Left renal pelvis (tissue), 4 donors: ENCODE data around the gene ALK. TPM values are rescaled to one million over a fixed set of nuclear protein-coding genes. Genes with fewer than 3 reads are reported as not detected.

Source experiments
- DNase-seq, 4 donors: peaks; one replicate each; pipeline ENCODE4 v3.0.0-alpha.2; 2013; ENCODE audit warnings: low read depth in 4 of 4, low spot score in 3 of 4
- polyA plus RNA-seq, 4 donors: library from polyadenylated mRNA; unstranded; fragments of 120-200 nt; gene quantifications; one replicate each; pipeline ENCODE4 v1.2.1, GENCODE V29; 2013; ENCODE audit not compliant: insufficient read length in 4 of 4

The ALK gene
- polyA plus RNA-seq, 4 donors: 0.30 to 1.4 (median 0.54) TPM

DNA sequence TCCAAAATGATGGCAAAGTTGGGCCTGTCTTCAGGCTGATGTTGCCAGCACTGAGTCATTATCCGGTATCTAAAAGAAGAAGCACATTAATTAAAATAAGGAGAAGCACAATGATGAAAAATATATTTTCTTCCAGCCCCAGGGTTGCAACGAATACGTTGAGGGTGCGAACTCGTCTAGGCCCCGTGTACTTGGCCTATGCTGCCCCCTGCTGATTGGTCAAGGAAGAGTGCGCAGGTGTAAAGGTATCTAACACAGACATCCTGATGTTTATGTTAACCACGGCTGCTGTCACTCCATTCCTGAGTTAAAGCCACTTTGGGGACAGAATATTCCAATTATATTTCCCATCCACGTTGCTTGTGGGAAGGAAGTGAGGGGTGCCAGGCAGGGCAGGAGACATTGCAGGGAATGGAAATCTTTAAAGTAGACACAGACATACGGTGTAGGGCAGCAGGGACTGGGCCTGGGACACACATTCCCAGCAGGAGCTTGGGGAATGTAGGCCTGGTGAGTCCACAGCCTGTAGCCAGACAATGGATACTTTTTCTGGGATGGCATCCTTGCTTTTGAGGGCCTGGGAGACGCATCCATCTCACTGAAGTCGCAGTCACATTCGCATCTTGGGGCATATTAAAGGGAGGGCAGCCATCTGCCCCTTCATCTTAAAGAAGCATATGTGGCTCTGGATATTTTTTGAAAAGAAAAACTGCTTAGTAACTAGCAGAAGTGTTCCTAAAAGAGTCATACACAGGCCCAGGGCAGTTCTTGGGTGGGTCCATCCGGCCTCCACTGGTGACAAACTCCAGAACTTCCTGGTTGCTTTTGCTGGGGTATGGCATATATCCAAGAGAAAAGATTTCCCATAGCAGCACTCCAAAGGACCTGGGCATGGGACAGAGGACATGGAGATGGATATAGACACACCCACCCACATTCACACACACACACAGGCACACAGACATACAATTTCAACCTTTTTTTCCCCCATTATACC, 724.3 kb downstream of the ALK start:
- DNase-seq: peak; percentile 29 to 59 (median 44)

DNA sequence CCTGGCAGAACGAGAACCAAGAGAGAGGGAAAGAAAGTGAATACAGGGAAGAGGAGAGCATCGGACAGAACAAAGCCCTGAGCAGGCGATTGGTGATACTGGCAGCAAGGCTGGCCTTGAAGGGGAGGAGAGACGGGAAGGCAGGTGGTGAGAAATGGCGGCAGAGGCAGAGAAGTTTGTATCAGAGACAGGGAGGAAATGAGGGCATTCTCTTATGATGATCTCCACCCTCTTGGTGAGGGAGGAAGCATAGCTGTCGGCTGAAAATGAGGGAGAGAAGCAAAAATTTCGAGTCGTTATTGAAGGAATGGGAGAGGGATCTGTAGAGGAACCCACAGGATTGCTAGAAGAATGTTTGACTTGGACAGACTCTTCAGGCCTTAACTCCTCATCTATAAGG, 725.6 kb downstream of the ALK start:
- DNase-seq: no peak

DNA sequence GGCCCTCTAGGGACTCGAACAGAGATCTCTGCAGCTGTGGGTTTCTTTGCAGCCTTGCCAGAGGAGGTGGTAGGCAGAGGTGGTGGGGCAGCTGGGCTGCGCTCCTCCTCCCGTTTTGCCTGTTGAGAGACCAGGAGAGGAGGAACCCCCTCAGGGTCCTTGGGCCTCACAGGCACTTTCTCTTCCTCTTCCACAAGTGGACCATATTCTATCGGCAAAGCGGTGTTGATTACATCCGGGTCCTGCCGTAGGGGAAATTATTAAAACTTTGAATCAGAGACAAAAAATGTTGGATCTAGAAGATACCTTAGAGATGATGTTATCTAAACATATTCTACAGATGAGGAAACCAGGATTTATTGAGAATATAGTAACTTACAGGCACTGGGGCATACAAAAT, 727.7 kb downstream of the ALK start:
- no peak for DNase-seq

DNA sequence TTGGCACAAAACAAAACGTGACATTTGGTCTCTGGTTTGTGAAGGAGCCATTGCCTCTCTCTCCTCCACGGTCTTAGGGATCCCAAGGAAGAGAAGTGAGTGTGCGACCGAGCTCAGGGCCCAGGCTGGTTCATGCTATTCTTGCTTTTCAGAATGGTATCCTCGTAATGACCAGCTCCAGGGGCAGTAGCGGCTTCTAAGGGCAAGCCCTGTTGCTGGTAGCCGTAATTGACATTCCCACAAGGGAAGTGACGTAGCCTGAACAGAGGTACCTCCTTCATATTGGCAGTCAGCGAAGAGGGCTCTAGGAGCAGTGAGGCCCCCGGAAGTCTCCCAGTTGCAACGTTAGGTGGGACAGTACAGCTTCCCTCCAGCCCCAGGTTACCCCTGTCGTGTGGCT, 728.3 kb downstream of the ALK start:
- DNase-seq: no peak

DNA sequence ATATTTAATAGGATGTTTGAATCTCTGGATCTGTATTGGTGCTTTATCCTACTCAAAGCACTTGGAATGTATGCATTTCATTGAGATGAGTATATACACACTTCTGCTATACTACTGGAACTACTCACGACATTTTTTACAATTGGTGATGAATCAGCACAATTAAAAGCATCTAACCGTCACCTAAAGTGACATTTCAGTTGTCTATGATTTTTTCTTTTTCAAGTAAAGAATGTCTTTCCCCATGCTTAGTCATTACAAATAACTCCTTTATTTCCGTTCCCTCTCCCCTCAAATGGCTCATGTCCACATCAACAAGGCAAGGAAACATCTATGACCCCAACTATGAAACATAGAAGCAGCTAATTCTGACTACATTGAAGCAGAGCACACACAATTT, 728.9 kb downstream of the ALK start:
- DNase-seq: no peak

DNA sequence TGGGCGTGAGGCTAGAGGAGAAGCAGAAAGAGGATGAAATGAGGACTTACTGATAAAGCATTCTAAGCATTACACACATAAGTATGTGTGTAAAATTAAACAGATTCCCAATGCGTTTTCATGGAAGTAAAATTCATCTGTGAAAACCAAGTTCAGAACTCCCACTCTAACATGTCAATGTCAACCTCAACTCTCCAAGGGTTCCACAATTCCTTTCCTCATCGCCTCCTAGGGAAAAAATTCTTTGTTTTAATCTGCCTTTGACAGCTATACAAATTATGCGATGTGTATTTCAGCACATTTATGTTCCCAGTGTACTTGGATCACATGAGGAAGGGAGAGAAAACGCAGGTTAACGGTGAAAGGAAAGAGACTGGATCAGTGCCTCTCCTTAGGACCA, 729.6 kb downstream of the ALK start:
- DNase-seq: no peak

DNA sequence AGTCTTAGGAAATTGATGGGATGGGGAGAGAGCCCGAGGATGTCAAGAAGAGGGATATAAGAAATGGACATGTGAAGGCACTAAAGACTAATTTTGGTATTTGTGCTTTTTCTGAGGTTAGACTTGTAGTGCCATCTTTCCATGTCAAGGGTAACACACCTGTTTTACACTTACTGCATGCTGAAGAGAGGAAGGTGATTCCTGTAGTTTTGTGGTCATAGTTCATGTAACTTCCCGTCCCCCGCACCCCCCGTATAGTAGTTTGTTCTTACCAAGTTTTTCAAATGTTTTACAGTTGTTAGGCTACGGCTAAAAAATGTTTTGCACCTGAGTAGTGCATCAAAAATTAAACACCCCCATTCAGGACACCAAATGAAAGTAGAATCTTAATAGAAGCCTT, 732.3 kb downstream of the ALK start:
- DNase-seq: no peak

DNA sequence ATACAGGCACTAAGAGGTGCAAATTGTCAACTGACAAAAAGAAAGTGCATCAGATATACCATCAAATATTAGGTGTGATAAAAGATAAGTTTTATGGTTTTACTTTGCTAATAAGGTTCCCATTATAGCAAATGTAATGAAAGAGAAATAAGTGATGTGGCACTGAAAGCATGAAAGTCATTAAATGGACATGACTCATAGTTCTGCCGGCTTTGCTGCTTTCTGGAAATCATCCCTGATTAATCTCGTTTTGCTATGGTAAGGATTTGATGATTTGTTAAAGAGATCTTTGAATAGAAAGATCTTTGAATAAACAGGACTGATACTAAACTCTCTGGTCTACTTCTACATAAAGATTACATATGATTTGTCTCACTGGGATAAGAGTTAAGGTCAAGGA, 733.5 kb downstream of the ALK start:
- no peak for DNase-seq

DNA sequence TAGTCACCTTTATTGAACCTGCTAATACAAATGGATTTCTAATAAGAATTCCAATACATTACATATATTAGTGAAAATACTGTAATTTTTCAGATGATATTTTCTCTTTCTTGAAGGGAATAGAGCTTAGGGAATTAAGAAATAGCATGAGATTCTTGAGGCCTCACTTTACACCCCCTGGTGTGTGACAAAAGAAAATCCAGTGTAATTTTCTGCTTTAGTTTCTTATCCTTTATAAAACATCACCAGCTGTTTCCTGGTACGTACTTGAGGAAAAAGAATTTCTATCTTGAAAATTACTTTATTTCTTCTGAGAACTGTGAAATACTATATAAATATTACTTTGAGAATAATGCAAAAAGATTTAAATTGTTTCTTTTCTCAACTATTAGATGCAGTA, 734.6 kb downstream of the ALK start:
- DNase-seq: no peak

DNA sequence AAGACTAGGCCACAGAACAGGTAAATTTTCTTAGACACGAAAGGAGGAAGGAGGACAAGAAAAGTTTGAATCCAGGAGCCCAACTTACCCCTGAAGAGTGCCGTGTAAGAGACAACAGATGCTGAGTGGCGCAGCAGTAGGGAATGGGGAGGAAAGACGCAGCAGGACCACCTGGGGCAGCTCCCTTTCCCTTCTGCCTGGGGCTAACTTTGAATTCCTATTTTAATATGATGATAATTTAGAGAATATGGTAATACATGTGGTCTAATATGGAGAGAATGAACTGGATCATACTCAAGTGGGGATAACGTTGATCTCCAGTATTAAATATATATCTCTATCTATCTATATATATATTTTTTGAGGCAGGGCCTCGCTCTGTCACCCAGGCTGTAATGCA, 736.9 kb downstream of the ALK start:
- DNase-seq: no peak

DNA sequence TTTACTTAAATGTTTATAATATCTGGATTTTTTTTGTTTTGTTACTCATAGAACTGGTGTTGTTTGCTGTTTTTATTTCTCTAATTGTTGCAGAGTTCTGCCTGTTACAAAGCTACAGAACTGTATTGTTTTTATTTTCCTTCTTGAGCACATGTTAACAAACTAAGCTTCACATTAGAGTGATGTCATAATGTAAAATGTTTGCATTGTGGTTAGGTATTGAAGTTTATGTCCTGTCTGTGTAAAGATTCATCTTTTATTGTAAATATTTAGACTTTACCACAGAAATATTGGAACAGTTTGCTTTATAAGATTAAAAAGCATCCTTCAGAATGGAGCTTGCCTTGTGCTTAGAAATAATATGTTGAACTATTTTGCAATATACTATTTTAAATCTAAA, 738.5 kb downstream of the ALK start:
- no peak for DNase-seq

DNA sequence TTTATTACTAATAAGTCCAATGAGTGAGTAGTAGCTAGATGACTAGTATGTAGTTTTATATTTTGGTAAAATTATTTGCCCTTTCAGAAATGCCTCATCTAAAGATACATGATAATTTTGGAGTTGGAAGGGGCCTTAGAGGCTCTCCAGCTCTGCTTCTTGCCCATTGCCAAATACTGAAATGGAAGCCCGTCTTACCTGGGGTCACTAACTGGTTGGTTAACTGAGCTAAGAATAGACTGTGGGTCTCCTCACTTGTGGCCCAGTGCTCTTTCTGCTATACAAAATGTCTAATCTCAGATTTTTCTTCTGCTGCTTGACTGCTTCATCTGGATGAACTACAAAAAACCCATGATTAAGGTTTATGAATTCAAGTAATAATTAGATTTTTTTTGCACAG, 739.1 kb downstream of the ALK start:
- DNase-seq: no peak

DNA sequence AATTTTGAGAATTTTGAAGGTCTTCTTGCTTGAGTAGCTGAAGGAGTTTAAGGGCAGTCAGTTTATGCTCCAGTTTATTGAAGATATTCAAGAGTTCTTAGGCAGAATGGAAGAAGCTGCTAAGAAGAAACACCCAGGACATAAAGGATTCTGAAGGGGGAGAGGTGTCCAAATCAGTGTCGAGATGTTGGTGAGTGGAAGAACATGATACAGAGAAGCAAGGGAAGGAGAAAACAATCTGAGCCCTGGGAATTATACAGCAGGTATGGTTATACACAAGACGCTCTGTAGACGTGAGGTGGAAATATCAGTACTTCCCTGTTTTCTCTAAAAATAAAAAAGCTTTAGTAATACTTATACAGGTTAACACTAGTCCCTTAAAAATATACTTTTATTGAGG, 746.0 kb downstream of the ALK start:
- no peak for DNase-seq

DNA sequence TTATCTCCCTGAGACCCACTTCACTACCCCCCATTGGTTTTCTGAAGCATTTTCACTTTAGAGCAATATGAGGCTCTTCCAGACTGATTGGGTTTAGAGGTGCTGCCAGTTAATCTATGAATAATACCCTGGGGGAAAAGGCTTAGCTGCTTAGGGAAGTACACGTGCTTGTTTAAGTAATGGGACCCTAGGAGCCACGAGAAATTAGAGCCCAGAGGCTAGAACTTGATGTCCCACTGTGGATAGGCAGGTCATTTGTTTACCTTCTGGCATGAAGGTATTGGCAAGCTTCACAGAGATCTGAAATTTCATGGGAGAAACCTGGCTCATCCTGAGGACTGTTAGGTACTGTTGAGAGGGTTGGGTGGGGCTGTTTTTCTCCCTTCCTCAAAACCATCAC, 746.4 kb downstream of the ALK start:
- no peak for DNase-seq

DNA sequence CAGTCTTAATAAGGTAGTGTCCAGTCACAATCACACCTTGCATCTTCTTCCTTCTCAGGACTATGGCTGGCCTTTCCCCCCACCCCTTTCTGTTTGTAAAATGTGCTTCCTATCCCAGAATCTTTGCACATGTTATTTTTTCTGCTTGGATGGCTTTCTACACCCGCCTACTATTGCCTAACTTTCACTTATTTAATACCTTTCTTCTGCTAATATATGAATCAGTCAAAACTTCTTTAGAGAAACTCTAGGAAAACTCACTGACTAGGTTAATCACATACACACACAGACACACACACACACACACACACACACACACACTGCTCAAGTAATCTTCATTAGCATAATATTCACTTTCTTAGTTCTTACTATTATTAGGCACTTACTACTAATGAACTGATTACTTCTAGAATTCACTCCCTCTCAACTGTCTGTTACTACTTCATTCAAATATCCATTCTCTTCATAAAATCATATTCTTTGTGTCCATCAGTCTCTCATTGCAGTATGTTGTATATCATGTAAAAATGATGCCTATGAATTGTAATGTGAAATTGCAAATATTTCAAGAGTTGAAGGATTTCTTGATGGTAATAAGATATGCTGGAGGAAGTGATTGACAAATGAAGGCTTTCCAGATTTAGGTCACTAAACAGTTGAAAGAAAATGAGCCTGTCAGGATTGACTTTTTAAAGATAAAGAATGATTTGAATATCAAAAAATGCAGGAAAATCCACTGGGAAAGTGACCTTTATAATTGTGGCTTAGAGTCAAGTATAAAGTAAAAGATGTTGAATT, 754.9 kb downstream of the ALK start:
- no peak for DNase-seq

DNA sequence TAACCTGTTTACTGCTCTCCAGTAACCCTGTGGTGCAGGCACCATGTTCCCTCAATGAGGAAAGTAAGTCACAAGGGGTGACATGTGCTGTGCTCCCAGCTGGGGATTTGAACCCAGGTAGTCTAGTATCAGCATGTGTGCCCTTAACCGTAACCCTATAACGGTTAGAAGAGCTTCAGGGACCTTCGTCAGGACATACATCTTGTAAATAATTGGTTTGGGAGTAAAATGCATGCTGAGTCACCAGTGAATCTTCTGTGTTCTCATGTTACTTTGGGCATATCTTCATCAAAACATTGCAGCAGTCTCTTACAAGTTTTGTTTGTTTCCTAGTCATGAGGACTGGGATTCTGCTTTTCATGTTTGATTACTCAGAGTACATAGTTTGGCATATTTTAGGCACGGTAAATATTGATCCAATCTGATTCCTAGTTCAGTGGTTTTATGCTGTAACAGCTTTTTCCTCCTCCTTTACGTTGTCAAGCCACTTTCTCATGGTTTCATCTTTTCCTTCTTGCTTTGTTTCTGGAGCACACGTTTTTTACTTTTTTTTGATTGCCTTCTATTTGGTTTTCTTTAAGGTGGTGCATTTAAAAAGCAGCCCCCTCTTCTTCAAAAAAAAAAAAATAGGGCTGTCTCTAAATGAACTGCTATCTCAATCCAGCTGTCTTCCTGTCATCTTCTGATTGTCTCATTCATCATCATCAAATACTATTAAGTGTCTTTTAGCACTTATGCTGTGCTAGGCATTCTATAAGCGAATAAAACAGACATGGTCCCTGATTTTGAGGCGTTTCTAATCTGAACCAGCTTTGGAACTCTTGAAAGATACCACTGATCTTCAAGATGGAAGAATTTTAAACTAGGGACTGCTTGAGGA, 755.8 kb downstream of the ALK start:
- peak in 3 of 4 donors; percentile 3 to 17 (median 5) for DNase-seq

DNA sequence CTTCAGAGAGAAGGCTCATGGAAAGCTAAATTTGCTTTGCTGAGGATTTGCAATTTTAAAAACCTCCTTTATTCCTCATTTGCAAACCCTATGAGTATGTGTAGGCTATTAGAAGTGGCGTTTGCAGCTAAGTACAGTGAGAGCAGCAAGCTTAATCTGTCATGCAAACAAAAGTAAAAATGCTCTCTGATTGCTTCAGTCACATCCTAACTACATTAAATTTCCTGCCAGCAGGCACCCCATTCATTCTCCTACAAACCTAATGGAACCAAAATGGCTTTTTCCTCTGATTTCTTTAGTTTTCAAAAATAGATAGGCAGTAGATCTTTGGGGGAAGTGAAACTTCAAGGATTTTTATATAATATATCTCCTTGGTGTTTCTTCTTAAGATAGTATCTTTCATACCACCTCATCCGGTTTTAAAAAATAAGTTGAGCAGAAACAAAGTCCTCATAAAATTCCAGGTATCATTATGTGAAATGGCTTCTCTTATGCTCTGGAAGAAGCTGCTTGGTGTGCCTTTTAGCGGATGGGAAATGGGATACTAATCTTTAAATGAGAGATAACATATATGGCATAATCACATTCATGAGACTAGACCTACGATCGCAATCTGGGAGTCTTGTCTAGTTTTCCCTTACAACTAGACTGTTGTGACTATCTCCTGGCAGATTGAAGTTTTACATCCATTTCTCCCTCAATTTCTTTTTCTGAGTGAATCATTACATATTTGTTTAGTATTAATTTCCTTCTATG, 757.1 kb downstream of the ALK start:
- DNase-seq: no peak

DNA sequence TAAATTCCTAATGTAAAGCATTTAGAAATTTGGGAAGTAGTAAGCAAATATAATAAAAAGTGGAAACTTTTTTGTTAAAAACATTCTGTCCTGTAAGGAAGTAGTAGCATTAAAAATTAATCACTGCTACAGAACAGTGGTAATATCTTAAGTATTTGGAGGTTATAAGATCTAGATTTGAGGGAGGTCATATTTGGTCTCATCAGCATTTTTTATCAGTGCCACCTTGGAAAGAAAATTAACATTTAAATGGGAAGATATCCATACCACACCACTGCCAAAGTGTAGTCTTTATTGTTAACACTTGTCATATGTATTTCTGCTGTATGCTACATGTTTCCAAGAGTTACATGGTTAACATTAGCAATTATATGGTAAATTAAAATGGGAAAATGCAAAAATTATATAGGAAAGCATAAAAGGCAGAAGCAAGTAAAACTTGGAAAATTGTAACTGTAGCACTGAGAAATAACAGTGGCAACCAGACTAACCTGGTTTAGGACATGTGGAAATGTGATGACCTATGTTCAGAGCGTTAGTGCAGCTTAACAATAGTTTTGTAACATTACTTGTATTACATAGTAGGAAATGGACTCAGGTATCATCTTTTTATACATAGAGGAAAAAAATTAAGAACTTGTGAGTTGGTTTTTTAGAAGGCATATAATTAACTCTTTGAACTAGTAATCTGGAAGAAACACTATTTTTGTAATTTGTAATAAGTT, 759.0 kb downstream of the ALK start:
- DNase-seq: no peak

DNA sequence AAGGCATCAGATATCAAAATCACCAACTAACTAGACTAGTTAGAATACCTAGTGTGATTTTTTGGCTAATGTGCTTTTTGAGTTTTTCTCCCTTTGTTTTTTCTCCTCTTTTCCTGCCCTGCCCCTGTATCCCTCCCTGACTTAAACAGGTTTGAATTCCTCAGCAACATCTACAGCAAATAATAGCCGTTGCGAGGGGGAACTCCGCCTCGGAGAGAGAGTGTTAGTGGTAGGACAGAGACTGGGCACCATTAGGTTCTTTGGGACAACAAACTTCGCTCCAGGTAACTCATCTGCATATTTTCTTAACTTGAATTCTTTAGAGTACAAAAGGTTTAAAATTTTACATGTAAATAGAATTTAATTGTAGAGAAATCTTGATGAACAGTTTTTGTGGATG, 761.2 kb downstream of the ALK start:
- no peak for DNase-seq
